Suppressor macrophage treated with lipopolysaccharide for 1 hour (primary cell): ENCODE data around the gene STMN3.
A peak's percentile ranks its signal among the peaks of the same experiment; 100 is the strongest.
"Not testable (repeated sequence)": the region's sequence is repeated elsewhere in the genome, so short reads cannot be mapped to it uniquely, and the experiment has no call there.

Experiments
- DNase-seq, 3 donors: peaks; one replicate each; pipeline ENCODE4 v3.0.0-alpha.2; 2020 to 2022

The STMN3 gene

DNA sequence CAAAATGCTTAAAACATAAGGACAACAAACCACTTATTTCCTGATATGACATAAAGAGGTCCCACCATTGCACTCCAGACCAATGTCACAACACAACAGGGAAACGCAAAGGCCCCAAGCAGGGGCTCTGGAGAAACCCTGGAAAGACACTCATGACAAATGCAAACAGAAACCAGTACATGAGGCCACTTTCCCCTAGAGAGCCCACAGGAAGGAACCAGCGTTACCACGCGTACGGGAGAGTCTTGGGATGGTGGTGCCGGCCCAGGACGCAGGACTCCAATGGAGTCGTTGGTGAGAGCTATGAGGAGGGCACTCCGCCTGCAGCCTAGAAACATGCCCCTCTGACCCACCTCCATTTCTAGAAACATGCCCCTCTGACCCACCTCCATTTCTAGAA is 46.5 kb downstream of the STMN3 start:
- DNase-seq: peak; percentile 34 to 60 (median 44)

DNA sequence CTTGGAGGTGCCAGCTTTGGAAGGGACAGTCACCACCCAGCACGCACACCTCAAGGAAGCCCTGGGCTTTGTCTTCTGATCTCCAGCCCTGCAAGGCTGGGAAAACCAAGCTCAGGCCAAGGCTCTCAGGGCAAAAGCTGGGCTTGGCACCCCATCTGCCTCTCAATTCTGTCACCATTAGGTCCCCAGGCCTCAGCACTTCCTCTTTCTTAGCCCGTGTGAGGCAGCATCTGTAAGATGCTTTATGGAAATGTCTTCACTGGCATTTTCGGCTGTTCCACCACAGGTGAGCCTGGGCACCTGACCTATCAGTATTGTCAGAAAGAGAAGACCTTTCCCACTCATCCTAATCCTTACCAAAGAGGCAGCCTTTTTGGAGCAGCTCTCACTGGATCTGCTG is 50.9 kb downstream of the STMN3 start:
- DNase-seq: no peak

DNA sequence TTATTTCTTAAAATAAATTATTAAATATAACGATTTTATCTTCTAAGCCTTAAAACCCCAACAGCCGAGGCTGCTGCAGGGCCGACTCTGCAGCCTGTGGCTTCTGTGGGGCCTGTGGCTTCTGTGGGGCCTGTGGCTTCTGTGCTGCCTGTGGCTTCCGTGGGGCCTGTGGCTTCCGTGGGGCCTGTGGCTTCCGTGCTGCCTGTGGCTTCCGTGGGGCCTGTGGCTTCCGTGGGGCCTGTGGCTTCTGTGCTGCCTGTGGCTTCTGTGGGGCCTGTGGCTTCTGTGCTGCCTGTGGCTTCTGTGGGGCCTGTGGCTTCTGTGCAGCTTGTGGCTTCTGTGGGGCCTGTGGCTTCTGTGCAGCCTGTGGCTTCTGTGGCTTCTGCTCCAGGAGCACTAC is 51.5 kb downstream of the STMN3 start:
- DNase-seq: not testable (repeated sequence)

DNA sequence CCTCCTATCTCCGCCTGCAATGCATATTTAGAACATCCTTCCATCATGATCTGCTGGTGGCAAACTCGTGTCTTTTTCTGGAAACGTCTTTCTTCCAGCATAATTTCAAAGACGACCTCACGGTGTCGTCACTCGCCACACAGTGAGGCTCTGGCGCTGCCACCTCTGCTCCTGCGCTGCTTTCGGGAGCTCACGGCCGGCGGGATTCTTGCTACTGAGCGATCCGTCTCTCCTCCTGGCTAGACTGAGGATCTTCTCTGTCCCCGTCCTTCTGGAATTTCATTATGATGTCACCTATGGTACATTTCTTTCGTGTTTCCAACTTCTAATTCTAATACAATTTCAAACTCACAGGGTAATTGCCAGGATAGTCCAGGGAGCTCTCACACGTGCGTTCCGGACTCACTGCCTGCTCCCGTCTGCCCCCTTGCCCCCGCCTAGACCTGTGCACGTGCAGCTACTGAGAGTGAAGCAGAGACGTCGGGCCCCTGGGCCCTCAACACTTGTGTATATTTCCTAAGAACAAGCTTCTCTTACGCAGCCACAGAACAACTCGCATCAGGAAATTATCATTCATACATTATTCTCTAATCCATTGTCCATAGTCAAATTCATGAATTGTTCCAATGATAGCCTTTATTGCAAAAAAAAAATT is 53.7 kb downstream of the STMN3 start:
- DNase-seq: no peak

DNA sequence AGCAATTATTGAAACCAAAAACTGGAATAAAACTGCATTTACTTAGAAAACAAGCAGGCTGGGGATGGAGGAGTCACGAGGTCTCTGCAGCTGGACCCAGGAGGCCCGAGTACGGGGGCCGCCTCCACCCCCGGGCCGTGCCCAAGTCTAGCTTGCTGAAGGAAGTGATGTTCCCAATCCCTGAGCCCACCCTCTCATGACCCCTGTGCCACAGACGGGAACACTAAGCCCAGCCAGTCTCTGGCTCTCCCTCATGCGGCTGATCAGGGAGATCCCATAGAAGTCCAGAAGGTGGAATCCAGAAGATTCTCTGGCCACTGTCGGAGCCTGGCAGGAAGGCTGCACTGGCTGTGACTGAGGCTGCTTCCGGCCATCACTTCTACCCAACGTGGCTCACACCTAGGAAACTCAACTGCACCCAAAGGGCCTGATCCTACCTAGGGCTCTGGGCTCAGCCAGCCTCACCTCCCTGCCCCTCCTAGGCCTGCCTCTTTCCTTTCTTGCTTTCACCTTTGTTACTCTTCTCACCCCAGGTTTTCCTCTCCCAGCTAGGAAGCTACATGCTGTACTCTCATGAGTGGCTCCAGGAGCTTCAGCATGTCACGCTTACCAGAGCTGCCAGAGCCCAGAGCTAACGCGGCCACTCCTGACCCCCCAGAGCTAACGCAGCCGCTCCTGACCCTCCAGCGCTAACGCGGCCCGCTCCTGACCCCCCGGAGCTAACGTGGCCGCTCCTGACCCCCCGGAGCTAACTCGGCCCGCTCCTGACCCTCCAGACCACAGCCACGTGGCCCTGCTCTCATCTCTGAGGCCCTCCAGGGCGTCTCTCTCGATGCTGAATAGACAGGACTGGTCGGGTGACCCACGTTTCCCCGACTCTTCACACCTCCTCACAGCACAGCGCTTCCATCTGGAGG is 54.5 kb downstream of the STMN3 start:
- no peak for DNase-seq

DNA sequence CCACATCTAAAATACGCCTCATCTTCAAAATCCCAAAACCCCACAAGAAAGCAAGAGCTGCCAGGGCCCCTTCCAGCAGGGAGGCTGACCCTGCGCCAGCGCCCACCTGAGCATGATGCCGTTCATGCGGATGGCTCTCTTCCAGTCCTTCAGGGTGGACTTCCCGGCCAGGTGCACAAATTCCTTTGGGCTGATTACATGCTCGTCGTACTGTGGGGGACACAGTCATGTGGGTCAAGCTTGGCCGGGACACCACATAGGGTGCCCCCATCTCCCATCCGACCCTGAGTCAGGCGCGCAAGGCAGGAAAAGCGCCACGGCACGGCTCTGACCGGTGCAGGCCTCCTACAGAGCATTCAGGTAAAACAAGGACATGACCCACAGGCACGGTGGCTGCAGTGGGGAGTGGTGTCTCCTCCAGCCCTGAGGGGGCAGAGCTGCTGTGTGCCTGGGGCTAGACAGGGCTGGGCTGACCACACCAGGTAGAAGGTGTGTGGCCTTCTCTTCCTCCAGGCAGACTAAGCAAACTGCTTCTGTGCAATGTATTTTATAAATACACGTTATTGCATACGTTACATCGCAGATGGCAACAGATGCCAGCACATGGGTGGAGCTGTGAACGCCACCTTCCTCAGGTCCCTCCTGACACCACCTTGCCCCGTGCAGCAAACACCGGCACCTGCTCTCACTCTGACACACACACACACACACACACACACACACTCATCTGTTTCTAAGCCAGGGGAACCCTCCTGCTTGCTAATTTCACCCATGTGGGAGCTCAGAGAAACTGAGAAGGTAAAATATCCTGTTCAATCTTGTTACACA is 55.4 kb downstream of the STMN3 start:
- DNase-seq: no peak

DNA sequence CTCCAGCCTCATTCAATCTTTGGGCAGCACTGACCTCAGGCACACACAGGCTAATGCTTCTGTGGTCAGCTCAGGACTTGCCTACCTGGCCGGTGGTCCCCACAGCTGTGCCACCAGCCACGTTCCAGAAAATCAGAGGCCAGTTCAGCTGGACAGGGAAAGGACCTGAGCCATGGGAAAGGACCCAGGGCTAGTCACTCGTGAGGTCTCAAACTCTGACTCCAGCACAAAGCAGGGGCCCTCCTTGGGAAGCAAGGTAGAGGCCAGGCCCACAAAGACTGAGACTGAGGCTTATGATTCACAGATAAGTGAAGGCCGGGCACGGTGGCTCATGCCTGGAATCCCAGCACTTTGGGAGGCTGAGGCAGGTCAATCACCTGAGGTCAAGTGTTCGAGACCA is 56.8 kb downstream of the STMN3 start:
- no peak for DNase-seq

DNA sequence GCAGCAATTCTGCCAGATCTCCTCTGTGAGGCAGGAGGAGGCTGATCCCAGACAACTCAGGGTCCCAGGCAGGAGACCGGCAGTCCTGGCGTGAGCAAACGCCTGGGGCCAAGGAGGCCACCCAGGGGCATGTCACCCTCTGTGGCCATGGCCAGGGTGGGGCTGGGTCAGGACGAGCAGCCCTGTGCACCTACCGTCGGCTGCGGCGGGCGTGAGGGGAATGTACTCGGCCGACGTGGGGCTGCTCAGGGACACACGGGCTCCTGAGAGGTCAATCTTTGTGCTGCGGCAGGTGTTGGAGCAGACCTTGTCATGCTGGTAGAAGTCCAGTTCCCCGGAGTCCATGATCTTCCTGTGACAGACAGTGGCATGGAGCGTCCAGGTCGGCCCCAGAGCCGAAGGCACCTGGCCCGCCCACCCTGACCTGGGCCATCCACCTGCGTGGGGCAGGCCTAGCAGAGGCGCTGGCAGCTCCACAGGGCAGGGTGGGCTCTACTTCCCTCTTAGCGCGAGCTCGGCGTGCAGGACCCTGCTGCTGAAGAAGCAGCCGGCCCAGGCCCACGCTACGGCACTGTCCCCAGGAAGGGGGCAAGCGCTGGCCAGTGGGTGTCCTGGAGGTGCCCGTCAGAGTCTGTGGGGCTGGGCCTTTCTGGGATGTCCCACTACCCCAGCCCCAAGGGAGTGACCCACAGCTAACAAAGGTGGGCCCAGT is 57.7 kb downstream of the STMN3 start:
- DNase-seq: no peak

DNA sequence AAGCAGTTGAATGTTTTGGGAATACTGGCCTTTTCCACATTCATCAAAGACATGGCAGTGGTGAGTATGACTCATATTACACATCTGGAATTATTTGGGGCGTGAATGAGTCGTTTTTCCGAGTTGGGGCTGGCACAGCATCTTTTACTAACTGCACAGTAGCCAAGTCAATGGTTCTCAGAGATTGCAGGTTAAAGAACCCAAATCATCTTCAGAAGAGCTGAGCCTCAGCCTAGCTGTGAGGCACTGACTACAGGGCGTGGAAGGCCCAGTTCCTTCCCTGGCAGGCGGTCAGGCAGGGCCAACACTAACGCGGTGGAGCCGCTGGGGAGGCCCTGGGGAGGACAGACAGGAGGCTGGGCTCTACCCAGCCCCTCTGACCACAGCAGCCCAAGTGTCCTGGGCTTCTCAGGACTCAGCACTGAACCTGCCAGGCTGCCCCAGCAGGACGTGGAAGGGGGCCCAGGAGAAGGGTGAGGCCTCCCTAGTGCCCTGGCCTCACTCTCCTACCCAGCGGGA is 59.1 kb downstream of the STMN3 start:
- no peak for DNase-seq

DNA sequence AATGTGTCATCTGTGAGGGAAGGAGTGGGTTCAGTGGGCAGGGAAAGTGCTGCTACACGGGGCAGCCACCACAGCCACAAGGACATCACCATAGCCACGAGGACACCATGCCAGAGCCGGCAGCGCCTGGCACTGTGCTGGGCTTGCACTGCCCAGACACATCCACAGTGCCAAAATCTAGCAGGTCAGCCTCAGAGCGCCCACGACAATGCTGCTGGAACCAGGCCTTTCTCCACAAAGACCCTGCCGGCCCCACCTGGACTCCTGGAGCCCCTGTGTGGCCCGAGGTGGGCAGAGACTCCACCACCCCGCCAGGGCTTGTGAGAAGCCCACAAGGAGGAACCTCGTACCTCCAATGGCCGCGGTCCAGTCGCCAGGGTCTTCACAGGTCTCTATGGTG is 60.6 kb downstream of the STMN3 start:
- no peak for DNase-seq

DNA sequence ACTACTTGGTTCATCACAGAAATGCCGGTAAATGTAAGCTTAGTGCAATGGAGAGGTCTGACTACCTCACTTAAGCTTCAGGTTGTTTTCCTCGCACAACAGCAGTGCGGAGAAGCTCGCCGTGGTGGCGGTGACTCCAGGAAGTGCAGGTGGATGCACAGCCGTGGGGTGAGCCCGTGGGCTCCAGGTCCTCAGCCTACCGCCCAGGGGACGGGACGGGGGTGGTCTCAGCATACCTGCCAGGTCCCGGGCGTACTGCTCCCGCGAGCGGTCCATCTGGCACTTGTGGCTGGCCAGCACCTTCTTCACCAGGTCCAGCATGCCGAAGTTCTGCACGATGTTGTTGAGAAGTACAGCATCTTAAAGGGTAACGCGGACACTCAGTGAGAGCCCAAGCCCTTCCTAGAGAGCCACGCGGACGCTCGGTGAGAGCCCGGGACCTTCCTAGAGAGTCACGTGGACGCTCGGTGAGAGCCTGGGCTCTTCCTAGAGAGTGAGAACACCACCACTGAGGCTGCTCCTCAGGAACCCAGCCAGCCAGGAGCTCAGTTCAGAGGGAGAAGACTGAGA is 61.4 kb downstream of the STMN3 start:
- no peak for DNase-seq

DNA sequence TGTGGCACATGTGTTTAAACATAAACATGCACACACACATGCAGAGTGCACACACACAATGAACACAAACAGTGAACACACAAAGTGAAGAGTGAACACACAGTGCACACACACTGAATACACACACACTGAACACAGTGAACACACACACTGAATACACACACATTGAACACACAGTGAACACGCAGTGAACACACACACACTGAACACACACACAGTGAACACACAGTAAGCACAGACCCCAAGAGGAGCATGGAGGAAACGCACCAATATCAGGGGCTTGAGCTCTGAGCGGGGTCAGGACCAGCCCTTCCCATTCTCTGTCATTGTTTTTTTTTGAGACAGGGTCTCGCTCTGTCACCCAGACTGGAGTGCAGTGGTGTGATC is 62.1 kb downstream of the STMN3 start:
- no peak for DNase-seq

DNA sequence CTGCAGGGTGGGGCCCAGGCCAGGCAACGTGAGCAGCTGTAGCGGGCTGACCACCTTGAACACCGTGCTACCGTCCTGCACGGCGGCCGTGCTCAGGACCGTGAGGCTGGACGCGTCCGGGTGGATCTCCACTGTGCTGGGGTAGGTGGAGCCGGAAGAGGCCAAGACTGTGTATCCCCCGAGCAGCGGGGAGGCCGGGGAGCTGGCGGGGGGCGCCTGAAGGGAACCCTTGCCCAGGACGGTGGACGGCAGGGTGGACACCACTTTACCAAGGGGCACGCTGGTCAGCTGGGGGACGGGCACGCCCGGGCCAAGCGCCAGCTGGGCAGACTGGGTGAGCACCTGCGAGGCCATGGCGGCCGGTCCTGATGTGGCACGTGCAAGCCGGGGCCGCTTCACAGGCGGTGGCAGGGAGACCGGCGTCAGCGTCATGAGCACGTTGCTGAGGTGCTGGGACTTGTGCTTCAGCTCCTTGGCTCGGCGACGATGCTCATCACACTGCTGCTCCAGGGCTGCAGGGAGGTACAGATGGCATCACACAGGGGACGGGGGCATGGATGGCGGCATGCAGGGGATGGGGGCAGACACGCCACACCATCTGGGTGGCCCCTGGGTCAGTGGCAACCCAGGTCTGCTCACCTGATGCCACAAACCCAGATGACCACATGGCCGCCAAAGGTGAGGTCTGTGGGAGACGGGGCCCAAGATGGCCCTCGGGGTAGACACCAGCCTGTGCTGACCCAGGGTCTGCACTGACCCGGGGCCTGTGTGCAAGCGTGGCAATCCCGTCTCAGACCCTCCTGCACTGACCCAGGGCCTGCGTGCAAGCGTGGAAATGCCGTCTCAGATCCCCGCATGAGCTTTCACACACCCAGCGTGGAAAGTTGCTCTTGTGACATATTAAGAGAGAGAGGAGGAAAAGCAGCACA is 62.7 kb downstream of the STMN3 start:
- DNase-seq: no peak
